C4-2B (cell line): Measurements from ENCODE around the gene TMPRSS6.

Experiments used
- H3K27ac ChIP-seq: fragments of 450-650 bp; 2 replicates; pipeline ENCODE4 v1.5.1; 2017
- CTCF ChIP-seq: fragments of 450-650 bp; conservative IDR thresholded peaks from 2 replicates; pipeline ENCODE4 v1.5.1; 2017; ENCODE audit warnings: mild to moderate bottlenecking
- ZFX ChIP-seq: fragments of 450-650 bp; IDR thresholded peaks from 2 replicates; pipeline ENCODE4 v1.6.1; 2017

Gene TMPRSS6

GRCh38 chr22:37018815-37019308, 90.7 kb downstream of the TMPRSS6 start:
- peak overlapping the region; percentile 91 for H3K27ac ChIP-seq
- TF ChIP-seq ZFX: peak; percentile 85; the same call in 1 of the 2 replicates
- no peak for TF ChIP-seq CTCF

DNA sequence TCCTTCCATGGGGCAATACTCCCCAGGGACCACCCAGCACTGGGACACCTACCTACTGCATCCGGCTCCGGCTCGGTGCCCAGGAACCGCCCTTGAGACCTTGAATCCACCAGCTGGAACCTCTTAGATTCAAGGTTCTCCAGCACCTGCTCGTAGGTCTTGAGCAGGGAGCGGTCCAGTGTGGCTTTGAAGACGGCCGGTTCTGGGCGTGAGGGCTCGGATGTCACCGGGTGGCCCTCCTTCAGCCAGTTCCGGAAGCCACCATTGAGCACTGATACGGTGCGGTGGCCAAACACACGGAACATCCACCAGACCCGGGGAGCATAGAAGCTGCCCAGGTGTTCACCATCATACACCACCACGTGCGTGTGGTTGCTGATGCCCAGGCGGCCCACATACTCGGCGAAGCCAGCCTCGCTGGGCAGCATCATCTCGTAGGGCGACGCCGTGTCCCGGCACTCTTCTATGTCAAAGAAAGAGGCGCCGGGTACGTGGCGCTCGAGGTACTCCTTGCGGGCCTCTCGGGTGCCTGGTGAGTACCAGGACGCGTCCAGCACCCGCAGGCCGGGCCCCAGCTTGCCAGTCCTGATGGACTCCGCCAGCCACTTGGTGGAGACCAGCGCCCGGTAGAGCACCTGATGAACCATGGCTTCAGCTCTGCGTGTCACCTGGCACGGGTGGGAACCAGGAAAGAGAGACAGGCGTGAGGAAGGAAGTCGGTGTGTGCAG, 91.3 kb downstream of the TMPRSS6 start:
- TF ChIP-seq CTCF (no peak), ZFX (no peak)
- H3K27ac ChIP-seq: peak overlapping the region; percentile 91

DNA sequence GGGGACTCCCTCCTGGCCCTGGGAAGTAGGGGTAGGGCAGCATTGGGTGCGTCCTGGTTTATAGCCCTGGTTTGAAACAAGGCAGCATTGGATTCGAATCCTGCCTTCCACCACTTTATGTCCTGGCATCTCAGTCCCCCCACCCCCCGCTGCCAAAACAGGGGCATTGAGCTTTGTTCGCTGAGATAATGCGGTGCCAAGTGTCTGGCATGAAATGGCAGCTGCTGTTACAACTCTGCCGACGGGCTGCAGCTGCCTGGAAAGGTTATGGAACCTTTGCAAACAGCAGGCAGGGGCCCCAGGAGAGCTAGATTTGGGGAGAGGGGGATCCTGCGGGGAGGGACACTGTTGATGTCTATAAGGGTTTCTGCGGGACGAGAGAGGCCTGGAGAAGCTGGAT, 92.2 kb downstream of the TMPRSS6 start:
- TF ChIP-seq CTCF (no peak), ZFX (no peak)
- H3K27ac ChIP-seq: no peak overlapping the region

GRCh38 chr22:37016134-37016910, 93.2 kb downstream of the TMPRSS6 start:
- TF ChIP-seq CTCF (no peak), ZFX (no peak)
- no peak overlapping the region for H3K27ac ChIP-seq

DNA sequence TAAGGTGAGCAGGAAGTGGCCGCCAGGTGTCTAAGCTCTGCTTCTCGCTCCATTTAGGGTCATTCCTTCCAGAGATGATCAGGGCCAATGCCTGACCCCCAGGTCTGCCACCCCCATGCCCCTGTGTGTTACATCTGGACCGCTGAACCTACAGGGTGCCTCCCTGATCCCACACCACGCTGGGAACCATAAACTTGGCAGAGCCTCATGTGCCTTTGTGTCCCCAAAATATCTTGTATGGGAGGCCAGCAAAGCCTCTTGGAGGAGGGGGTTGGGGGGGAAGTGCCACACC, 94.0 kb downstream of the TMPRSS6 start:
- no peak overlapping the region for H3K27ac ChIP-seq
- TF ChIP-seq ZFX: no peak
- no peak for TF ChIP-seq CTCF
